HG03045 (cell line): ENCODE results near the gene ICA1.
A peak's percentile ranks its signal among the peaks of the same experiment; 100 is the strongest.

Source experiments
- ATAC-seq: cut with Tn5 transposase; IDR thresholded peaks from one replicate; pipeline ENCODE4 v1.9.1; 2021; ENCODE audit warnings: mild to moderate bottlenecking, moderate library complexity; ENCODE audit not compliant: unreplicated experiment

ICA1 gene

GRCh38 chr7:8135417-8135816 is 126.5 kb downstream of the ICA1 start:
- no peak for ATAC-seq

GRCh38 chr7:8134089-8134733 is 127.8 kb downstream of the ICA1 start:
- peak; percentile 74 for ATAC-seq

- no peak for ATAC-seq
These were observed 128.6 kb downstream of the ICA1 start for GRCh38 chr7:8133188-8133848.

GRCh38 chr7:8131694-8132605 is 130.0 kb downstream of the ICA1 start:
- peak; percentile 43 for ATAC-seq

- no peak for ATAC-seq
These were observed 131.3 kb downstream of the ICA1 start for GRCh38 chr7:8130663-8131062.

- no peak for ATAC-seq
These were observed 132.7 kb downstream of the ICA1 start for GRCh38 chr7:8129318-8129659.

GRCh38 chr7:8128449-8129317 is 133.3 kb downstream of the ICA1 start:
- no peak for ATAC-seq

GRCh38 chr7:8126601-8127167 is 135.3 kb downstream of the ICA1 start:
- no peak for ATAC-seq

- peak; percentile 73 for ATAC-seq
These were observed 136.1 kb downstream of the ICA1 start for GRCh38 chr7:8125680-8126444.

GRCh38 chr7:8121243-8121642 is 140.7 kb downstream of the ICA1 start:
- no peak for ATAC-seq

- no peak for ATAC-seq
These were observed 141.4 kb downstream of the ICA1 start for GRCh38 chr7:8120390-8121058.

GRCh38 chr7:8119262-8119661 is 142.7 kb downstream of the ICA1 start:
- no peak for ATAC-seq

GRCh38 chr7:8117195-8117594 is 144.8 kb downstream of the ICA1 start:
- ATAC-seq: no peak

- no peak for ATAC-seq
These were observed 146.2 kb downstream of the ICA1 start for GRCh38 chr7:8115547-8116402.

GRCh38 chr7:8114175-8114574 is 147.8 kb downstream of the ICA1 start:
- ATAC-seq: no peak

GRCh38 chr7:8113184-8113583 is 148.8 kb downstream of the ICA1 start:
- ATAC-seq: no peak

GRCh38 chr7:8112685-8113084 is 149.3 kb downstream of the ICA1 start:
- no peak for ATAC-seq

- ATAC-seq: no peak
These were observed 150.5 kb downstream of the ICA1 start for GRCh38 chr7:8111282-8111960.
